Neural crest cell (in vitro differentiated cells): ENCODE results near the gene SH3BP1. TPM values are rescaled to one million over a fixed set of nuclear protein-coding genes. Genes with fewer than 3 reads are reported as not detected.

Experiments
- DNase-seq: peaks from one replicate; pipeline ENCODE4 v3.0.0; 2021; ENCODE audit warnings: low read depth, mixed read lengths, low spot score
- H3K27ac Mint-ChIP-seq: one replicate; pipeline ENCODE4 v1.8.0; 2021; ENCODE audit warnings: mild to moderate bottlenecking, mixed read lengths; ENCODE audit not compliant: unreplicated experiment
- H3K27me3 Mint-ChIP-seq: 2 replicates; pipeline ENCODE4 v1.8.0; 2021; ENCODE audit warnings: low read depth, mild to moderate bottlenecking, mixed read lengths
- H3K36me3 Mint-ChIP-seq: 2 replicates; pipeline ENCODE4 v1.8.0; 2021; ENCODE audit warnings: low read depth, mild to moderate bottlenecking, mixed read lengths
- H3K4me1 Mint-ChIP-seq: 2 replicates; pipeline ENCODE4 v1.8.0; 2021; ENCODE audit warnings: mixed read lengths
- H3K4me3 Mint-ChIP-seq: one replicate; pipeline ENCODE4 v1.8.0; 2021; ENCODE audit warnings: mild to moderate bottlenecking, mixed read lengths
- H3K9me3 Mint-ChIP-seq: 2 replicates; pipeline ENCODE4 v1.8.0; 2021; ENCODE audit warnings: mixed read lengths
- CTCF ChIP-seq: fragments of 200-600 bp; sonication (generic); conservative IDR thresholded peaks from 2 replicates; pipeline ENCODE4 v1.5.0; 2021; ENCODE audit warnings: antibody characterized with exemption, mild to moderate bottlenecking
- total RNA-seq: library from RNA; stranded (reverse); gene quantifications from 2 replicates; pipeline ENCODE4 v1.2.1, GENCODE V29; 2021

Gene SH3BP1
- total RNA-seq, 1 donor from 2014 or later: 36.4 TPM

- no peak for TF ChIP-seq CTCF
- H3K27me3 Mint-ChIP-seq: no peaks in the 10 kb centered on the region
- no peak for DNase-seq
- H3K9me3 Mint-ChIP-seq: no peaks in the 10 kb centered on the region
- H3K27ac Mint-ChIP-seq: no peak overlapping the region
- peaks cover 2% of the 10 kb centered on the region for H3K36me3 Mint-ChIP-seq
- H3K4me3 Mint-ChIP-seq: no peak overlapping the region
- peaks cover 10% of the 10 kb centered on the region for H3K4me1 Mint-ChIP-seq
Measured at GRCh38 chr22:37627545-37627944, 11.9 kb upstream of the SH3BP1 start.

GRCh38 chr22:37628830-37629229 is 10.6 kb upstream of the SH3BP1 start:
- peaks cover 1% of the 10 kb centered on the region for H3K27me3 Mint-ChIP-seq
- H3K4me3 Mint-ChIP-seq: peak overlapping the region; percentile 12
- no peak for TF ChIP-seq CTCF
- H3K27ac Mint-ChIP-seq: no peak overlapping the region
- H3K4me1 Mint-ChIP-seq: peaks cover 15% of the 10 kb centered on the region
- H3K9me3 Mint-ChIP-seq: no peaks in the 10 kb centered on the region
- H3K36me3 Mint-ChIP-seq: no peaks in the 10 kb centered on the region
- DNase-seq: no peak

GRCh38 chr22:37629928-37630327 is 9.5 kb upstream of the SH3BP1 start:
- H3K36me3 Mint-ChIP-seq: no peaks in the 10 kb centered on the region
- no peak for TF ChIP-seq CTCF
- H3K4me1 Mint-ChIP-seq: peaks cover 24% of the 10 kb centered on the region
- H3K4me3 Mint-ChIP-seq: no peak overlapping the region
- H3K27me3 Mint-ChIP-seq: peaks cover 4% of the 10 kb centered on the region
- no peak for DNase-seq
- H3K27ac Mint-ChIP-seq: no peak overlapping the region
- no peaks in the 10 kb centered on the region for H3K9me3 Mint-ChIP-seq

GRCh38 chr22:37630839-37631435 is 8.5 kb upstream of the SH3BP1 start:
- H3K4me1 Mint-ChIP-seq: peaks cover 25% of the 10 kb centered on the region
- peak overlapping the region; percentile 68 for H3K4me3 Mint-ChIP-seq
- no peak overlapping the region for H3K27ac Mint-ChIP-seq
- no peak for DNase-seq
- H3K27me3 Mint-ChIP-seq: peaks cover 4% of the 10 kb centered on the region
- TF ChIP-seq CTCF: no peak
- H3K9me3 Mint-ChIP-seq: no peaks in the 10 kb centered on the region
- H3K36me3 Mint-ChIP-seq: no peaks in the 10 kb centered on the region

- no peak for TF ChIP-seq CTCF
- H3K27me3 Mint-ChIP-seq: peaks cover 4% of the 10 kb centered on the region
- DNase-seq: no peak
- peaks cover 29% of the 10 kb centered on the region for H3K4me1 Mint-ChIP-seq
- H3K27ac Mint-ChIP-seq: peak overlapping the region; percentile 62
- H3K9me3 Mint-ChIP-seq: no peaks in the 10 kb centered on the region
- H3K4me3 Mint-ChIP-seq: peak overlapping the region; percentile 68
- no peaks in the 10 kb centered on the region for H3K36me3 Mint-ChIP-seq
Measured at GRCh38 chr22:37631448-37632173, 7.9 kb upstream of the SH3BP1 start.
